VCaP (cell line): ENCODE measurements around the gene PARD3B.

Experiments
- H3K27ac ChIP-seq: fragments of 450-650 bp; 2 replicates; pipeline ENCODE4 v1.5.1; 2017
- CTCF ChIP-seq: fragments of 450-650 bp; conservative IDR thresholded peaks from 2 replicates; pipeline ENCODE4 v1.5.1; 2017; ENCODE audit warnings: mild to moderate bottlenecking, moderate library complexity

PARD3B gene

GRCh38 chr2:205535001-205535400 is 989.7 kb downstream of the PARD3B start:
- TF ChIP-seq CTCF: no peak

DNA sequence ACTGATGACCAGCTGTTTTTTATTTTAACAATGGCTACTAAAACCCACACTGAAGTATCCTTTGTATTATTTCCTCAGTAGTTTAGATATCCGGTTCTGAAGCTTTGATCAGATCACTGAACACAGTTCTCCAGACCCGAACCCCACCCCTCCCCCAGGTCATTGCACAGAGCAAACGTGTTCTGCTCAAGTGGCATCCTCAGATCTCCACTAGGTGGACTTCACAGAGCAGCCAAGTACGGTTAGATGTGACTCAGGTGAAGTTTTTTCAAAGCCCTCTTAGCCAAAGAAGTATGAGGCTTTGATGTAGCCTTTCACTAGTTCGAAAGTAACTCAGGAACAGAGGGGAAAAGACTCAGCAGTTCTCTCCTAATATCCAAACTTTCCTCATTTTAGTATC is 994.3 kb downstream of the PARD3B start:
- no peak for TF ChIP-seq CTCF
- H3K27ac ChIP-seq: no peak overlapping the region

More at GRCh38 chr2:205535001-205535400, 989.7 kb downstream of the PARD3B start:
- no peak overlapping the region for H3K27ac ChIP-seq

GRCh38 chr2:205540036-205540435 is 994.8 kb downstream of the PARD3B start:
- TF ChIP-seq CTCF: no peak
- no peak overlapping the region for H3K27ac ChIP-seq

DNA sequence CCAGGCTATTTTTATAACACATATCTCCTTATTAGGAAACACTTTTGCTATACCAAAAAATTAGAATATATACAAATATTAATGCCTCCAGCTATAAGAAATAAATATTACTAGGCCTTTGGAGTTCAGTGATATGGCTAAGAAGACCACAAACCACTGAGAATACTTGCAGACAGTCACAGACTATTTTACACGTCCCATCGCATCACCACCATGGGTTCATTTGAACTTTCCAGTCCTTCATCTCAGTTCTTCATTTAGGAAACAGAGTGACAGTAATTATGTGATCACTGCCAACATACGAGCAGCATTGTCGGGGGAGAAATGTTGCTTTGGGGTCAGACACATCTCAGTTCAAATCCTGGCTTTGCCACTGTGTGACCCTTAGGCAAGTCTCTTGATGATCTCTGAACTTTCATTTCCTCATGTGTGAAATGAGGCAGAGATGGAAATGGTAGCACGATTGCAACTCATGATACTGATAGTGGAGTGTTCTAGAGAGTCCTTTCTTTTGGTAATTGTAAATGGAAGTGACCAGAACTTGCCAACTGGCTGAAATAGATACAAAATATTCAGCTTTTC is 998.1 kb downstream of the PARD3B start:
- no peak for TF ChIP-seq CTCF
- H3K27ac ChIP-seq: no peak overlapping the region

- TF ChIP-seq CTCF: no peak
Observed at GRCh38 chr2:205543937-205544702, 998.8 kb downstream of the PARD3B start.

DNA sequence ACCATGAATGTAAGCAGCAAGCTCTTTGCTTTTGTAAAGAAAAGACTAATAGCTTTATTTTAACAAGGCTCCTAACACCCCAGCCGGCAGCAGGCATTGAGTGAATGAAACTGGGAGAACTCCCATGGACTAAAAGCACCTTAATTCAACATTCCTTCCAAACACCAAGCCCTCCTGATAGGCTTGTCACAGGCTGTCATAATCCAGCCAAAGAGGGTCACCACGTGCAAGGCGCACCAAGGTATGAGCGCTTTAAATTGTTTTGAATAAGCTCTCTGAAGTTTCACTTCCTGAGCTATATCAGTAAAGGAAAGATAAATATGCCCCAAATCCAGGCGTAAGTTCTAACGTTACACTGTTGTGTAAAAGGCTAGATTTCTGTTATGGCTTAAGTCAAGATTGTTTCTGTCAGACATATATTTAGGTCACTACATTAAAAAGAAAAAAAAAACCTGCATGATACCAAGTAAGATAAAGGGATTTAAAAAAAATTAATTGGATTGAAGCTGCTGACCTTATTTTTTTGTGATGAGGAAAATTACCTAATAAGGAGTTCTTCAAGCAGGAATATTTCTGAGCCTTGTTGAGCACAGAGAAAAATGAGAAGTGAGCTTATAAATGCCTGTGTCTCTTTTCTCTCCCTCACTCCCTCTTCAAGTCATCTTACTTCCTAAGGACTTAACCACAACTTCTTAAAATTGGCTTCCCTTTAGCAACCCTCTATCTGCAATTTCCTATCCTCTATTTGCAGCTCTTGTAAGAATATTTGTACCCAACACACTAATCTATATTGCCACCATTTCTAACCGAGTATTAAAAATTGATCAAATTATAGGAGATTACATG is 1000.9 kb downstream of the PARD3B start:
- no peak overlapping the region for H3K27ac ChIP-seq
- TF ChIP-seq CTCF: no peak

More at GRCh38 chr2:205543937-205544702, 998.8 kb downstream of the PARD3B start:
- H3K27ac ChIP-seq: no peak overlapping the region
